ENCODE results near the gene GFOD2.

GFOD2 gene

DNA sequence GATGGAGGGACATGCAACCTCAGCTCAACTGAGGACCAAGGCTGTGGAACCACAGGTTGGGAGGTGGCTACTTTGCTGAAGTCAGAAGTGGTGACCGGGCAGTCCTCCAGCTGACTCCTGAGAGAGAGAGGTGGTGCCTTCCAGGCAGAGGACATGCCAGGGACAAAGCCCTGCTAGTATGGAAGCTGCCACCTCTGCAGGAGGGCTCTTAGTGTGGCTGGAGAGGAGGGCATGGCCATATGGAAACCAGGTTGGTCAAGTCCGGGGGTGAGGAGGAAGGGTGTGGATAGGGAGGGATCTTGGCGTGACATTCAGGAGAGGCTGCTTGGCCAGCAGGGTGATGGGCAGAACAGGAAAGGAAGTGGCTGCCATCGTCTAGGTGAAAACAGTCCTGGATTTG, 46.8 kb downstream of the GFOD2 start:
- ATAC-seq (no peak), DNase-seq (no peak)

DNA sequence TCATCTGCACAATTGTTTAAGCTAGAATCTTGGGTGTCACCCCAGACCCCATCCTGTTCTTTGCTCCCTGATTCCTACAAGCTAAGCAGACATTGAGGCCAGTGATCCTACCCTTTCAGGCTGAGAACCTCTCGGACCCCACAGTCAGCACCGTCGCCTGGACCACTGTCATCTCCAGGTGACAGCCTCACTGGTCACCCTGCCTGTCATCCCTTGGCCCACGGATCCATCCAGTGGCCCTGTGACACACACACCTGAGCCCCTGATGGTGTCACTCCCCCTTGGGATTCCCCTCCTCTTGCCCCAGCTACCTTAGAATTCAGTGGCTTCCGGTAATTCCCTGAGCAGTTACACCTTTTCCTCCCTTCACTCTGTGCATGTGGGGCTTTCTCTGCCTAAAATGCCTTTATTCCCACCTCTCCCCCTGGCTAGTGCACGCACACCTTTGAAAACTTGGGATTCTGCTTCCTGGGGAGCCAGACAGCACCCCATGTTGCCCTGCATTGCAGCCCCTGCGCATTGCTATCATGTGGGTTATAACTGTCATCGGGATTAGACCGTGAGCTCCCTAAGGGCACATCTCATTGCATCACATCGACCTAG, 49.5 kb downstream of the GFOD2 start:
- ATAC-seq (no peak), DNase-seq (no peak)

GRCh38 chr16:67668495-67669157, 50.5 kb downstream of the GFOD2 start:
- DNase-seq (peak; percentile 44), ATAC-seq (no peak)

GRCh38 chr16:67667817-67668494, 51.2 kb downstream of the GFOD2 start:
- ATAC-seq (peak; percentile 89), DNase-seq (peak; percentile 81)

GRCh38 chr16:67667453-67667816, 51.7 kb downstream of the GFOD2 start:
- no peak for ATAC-seq
- no peak for DNase-seq

DNA sequence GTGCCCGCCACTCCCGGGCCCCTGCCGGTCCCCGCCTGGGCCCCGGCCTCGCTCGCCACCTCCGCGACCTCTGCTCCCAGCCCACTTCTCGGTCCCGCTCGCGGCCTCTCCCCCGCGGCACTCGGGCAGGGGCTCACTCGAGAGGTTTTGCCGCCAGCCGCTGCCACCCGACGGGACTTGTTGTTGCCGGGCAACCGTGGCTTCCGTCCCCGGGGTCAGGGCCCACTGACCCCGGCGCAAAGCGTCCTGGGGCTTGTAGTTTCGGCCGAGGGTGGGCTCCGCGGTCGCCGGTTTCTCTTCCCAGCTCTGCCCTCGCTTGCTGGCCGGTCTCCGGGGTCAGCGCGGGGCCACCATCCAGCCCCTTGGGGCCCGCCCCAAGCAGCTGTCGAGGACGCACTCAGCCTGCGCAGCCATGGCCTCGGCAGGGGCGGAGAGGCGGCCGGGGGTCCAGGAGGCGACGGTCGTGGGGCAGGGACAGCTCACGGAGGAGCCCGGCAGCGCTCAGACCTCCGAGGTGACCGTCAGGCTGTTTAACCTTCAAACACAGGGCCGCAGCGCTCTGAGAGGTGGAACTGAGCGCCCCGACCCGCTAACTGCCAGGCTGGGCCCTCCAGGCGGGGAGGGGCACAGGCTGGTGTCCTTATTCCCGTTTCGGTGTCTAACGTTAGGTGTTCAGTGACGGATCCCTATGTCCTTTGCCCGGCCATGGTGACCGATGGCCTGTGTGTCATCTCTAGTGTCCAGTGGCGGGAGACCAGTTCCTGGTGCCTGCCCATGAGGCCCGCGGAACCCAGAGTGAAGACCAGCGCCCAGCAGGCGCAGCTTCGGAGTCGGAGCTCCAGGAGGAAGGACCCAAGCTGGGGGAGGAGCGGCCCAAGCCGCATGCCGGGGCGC, 52.3 kb downstream of the GFOD2 start, which contains the start of the genes C16orf86 and ENKD1:
TSS of gene C16orf86 (plus strand) at position 256 of the 894 bp plus-strand sequence. CDS start at position 413, 157 bp downstream.
TSS of gene ENKD1 (minus strand) at position 192 of the 894 bp plus-strand sequence. CDS start 308 bp downstream, outside the sequence.
- peak; percentile 85 for DNase-seq
- peak; percentile 69 for ATAC-seq

GRCh38 chr16:67666032-67666551, 53.0 kb downstream of the GFOD2 start:
- no peak for ATAC-seq
- peak; percentile 48 for DNase-seq

DNA sequence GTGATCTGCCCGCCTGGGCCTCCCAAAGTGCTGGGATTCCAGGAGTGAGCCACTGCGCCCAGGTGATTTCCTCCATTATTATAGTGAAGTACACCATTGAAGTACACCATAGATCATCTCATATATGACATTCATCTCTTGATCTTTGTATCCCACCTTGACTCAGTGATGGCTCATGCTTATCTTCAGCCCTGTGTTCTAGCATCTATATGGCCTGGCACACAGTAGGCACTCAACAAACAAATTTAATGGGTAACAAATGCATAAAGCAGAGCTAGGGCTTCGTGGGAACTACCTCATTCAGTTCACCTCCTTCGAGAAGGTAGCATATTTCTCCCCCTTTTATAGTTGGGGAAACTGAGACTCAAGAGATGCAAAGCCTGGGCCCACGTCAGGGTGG, 53.5 kb downstream of the GFOD2 start:
- ATAC-seq (no peak), DNase-seq (no peak)

DNA sequence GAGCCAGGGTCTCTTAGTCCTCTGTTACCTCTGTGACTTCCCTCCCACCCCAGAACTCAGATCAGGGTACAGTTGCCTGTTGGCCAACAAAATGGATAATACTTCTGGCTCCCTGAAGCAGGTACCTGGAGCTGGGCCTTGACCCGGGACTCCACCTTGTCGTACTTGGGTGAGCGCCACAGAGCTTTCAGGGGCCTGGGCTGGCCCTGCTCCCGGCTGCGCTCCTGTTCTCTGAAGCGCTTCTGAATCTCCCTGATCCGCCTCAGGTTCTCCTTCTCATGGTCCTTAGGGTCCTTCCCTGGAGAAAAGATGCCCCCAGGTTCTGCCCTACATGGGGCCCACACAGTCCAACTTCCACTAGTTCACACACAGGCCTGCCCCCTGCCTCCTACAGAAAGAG, 54.2 kb downstream of the GFOD2 start:
- DNase-seq (no peak), ATAC-seq (no peak)

GRCh38 chr16:67664258-67664657, 54.9 kb downstream of the GFOD2 start:
- no peak for ATAC-seq
- DNase-seq: no peak

- DNase-seq (no peak), ATAC-seq (no peak)
Measured at GRCh38 chr16:67663877-67664222, 55.3 kb downstream of the GFOD2 start.

DNA sequence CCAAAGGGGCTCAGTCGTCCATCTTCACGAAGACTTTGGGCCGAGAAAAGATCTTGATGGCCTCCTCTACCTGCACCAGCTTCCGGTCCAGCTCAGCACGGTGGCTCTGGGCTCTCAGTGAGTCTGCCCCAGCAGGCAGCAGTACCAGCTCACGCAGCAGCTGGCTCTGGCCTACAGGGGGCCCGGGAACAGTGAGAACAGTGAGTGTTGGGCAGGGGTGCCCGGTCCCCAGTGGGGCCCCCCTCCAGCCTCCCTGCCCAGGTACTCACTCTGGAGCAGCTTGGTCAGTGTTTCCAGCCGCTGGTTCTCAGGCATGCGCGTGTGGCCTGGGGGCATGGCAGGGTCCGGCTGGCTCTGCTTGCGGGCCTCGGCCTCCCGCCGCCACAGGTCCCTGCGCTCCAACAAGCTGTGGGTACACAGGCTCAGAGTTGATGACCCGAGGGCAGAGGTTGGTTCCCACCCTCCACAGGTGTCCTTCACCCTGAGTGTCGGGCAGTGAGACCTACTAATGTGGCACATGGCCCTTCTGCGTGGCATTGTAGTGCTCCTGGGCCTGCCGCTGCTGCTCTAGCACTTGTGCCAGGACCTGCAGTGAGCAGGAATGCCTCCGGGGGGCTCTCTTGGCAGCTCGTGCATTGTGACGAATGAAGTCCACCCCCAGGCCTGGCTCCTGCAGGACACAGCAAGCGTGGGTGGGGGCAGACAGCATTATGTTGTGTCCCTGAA, 55.8 kb downstream of the GFOD2 start:
- DNase-seq (peak; percentile 58), ATAC-seq (no peak)

- DNase-seq: no peak
Measured at GRCh38 chr16:67662653-67663010, 56.5 kb downstream of the GFOD2 start.

GRCh38 chr16:67661886-67662652, 57.0 kb downstream of the GFOD2 start:
- DNase-seq: no peak
- no peak for ATAC-seq

More at GRCh38 chr16:67662653-67663010, 56.5 kb downstream of the GFOD2 start:
- no peak for ATAC-seq

DNA sequence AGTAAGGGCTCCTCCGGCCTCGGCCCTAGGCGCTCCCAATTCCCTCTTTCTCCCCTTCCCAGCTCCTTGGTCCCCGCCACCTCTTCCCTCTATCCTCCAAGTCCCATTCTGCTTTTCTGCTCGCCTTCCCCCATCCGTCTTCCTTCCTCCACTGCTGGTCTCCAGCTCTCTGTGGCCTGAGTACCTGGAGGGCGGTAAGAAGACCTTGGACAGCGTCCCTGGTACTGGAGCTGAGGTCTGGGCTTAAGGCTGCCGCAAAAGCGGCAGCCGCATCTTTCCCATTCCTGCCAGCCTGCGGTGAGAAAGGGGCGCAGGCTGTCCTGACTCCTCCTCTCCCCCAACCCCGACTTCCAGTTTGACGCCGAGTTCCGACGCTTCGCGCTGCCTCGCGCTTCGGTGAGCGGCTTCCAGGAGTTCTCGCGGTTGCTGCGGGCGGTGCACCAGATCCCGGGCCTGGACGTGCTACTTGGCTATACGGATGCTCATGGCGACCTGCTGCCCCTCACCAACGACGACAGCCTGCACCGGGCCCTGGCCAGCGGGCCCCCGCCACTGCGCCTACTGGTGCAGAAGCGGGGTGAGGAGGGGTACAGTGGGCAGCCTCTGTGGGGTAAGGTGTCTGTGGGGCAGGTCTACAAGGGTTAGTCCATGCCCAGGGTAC, 57.9 kb downstream of the GFOD2 start:
- DNase-seq: peak; percentile 31
- ATAC-seq: no peak

GRCh38 chr16:67660564-67661028, 58.5 kb downstream of the GFOD2 start, which contains the start of gene PARD6A:
PARD6A (plus strand) TSS chr16:67660960; CDS start chr16:67661039, 79 bp downstream.
- ATAC-seq (peak; percentile 87), DNase-seq (peak; percentile 97)

- ATAC-seq: peak; percentile 47
- peak; percentile 96 for DNase-seq
Measured at GRCh38 chr16:67659675-67660563, 59.2 kb downstream of the GFOD2 start, which contains the start of gene ACD. ACD (minus strand) TSS chr16:67660260; CDS start chr16:67660220, 40 bp downstream.

DNA sequence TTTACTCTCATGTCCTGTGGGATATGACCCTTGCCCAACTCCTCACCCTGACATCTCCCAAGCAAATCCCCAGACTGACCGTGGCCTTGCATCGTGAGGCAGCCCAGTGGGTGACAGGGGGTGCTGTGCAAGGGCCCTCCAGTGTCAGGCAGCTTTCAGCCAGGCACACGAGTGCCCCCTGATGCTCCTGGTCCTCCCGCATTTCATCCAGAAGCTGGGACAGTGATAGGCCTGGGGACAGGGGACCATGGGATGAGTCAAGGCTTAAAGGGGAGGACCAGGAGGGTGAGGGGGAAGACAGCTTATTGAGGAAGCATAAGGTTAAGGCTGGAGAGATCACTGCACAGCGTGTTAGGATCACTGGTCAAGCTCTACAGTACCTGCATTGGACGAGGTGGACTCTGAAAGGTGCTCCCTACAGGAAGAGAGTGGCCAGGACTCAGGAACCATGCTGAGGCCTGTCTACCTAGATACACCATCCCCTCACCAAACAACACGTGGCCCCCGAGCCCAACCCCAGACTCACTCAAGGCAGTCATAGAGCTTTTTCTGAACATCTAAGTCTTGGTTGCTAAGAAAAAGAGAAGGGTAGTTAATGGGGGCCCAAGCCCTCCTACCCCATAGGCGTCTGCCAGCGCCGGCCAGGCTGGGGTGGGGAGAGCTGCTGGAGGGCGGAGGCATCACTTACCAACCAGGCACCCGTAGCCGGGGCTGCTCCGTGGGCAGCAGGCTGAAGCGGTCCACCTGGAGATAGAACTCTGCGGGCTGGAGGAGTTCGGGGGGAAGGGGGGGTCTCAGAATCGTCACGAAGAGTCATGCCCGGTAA, 60.1 kb downstream of the GFOD2 start:
- DNase-seq (no peak), ATAC-seq (no peak)
